GM19351 (cell line): ENCODE measurements around the gene PSMB11.
A peak's percentile ranks its signal among the peaks of the same experiment; 100 is the strongest.

ENCODE experiments used
- ATAC-seq: cut with Tn5 transposase; IDR thresholded peaks from one replicate; pipeline ENCODE4 v1.9.1; 2021; ENCODE audit warnings: mild to moderate bottlenecking, moderate library complexity; ENCODE audit not compliant: unreplicated experiment

Gene PSMB11

GRCh38 chr14:23040100-23040499 lies 1.9 kb upstream of the PSMB11 start:
- ATAC-seq: no peak

DNA sequence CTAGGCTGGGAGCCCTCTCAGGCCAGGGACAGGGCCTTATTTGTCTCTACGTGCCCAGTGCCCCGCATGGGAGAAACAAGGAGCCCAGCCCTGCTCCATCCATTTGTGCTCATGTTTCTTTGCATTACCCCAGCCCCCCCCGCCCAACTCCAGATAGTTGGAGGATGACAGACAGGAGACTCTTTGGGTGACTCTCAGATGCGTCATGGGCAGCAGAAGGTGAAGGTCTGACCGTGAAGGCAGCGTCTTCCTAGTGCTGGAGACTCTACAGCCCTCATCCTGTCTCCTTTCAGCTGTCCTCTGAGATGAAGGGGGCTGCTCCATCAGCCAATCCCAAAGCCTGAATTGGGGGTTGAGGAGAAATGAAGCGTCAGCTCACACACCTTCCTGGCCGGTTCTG lies 283 bp upstream of the PSMB11 start:
- no peak for ATAC-seq

DNA sequence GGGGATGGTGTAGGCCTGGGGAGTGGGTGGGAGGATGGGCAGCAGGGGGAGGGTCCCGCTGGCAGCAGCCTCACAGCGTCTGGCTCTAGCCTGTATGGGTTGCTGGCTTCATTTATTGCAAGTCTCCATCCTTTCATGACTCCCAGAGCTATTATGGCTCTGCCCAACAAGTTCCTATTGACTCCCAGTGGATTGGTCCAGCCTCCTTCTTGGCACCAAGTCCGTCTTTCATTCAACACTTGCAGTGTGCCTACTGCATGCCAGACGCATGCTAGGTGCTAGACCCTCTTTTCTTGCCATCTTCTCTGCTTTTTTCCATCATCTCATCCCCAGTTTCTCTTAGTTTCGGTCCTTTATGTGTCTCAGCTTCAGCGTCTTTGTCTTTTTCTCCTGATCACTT lies 1.1 kb downstream of the PSMB11 start:
- no peak for ATAC-seq

DNA sequence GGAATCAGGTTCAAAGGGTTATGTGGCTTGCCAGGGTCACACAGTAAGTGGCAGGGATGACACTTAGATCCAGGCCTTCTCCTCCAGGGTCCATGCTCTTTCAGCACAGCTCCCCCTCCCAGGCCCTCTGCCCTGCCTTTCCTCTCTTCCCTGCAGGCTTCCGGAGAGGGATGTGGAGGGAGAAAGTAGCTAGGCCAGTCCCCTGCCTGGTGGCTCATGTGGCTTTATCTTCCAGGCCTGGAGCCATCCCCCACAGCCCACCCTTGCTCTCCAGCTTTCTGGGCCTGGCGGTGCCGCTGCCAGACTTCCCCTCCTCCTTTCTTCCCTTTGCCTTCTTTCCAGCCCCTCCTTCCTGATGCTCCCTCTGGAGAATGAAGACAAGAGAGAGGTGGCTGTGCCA lies 1.7 kb downstream of the PSMB11 start:
- ATAC-seq: no peak

DNA sequence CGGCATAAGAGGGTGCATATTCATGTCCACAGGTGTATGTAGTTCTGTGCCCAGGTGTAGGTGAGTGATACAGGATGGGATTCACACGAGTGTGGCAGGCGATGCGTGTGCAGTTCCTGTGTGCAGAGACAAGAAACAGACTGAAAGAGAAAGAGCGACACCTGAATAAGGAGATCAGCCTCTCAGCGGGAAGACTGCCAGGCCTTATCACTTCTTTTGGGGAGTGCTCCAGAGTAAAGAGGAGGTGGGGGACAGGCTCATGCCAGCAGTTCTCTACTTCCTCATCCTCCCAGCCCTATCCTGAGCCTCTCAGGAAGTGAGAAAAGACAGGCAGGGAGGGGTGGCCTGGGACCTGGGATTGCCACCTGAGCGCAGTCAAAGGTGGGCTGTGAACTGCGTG lies 2.8 kb downstream of the PSMB11 start:
- ATAC-seq: no peak

- ATAC-seq: no peak
Measured at GRCh38 chr14:23045419-23046357, 3.7 kb downstream of the PSMB11 start.

GRCh38 chr14:23047034-23047634 lies 5.1 kb downstream of the PSMB11 start:
- no peak for ATAC-seq

- ATAC-seq: no peak
Measured at GRCh38 chr14:23047751-23048693, 6.0 kb downstream of the PSMB11 start.

GRCh38 chr14:23049011-23049410 lies 7.0 kb downstream of the PSMB11 start:
- ATAC-seq: no peak

GRCh38 chr14:23051141-23052057 lies 9.4 kb downstream of the PSMB11 start:
- ATAC-seq: no peak

- ATAC-seq: no peak
Measured at GRCh38 chr14:23052182-23052623, 10.2 kb downstream of the PSMB11 start.

- ATAC-seq: no peak
Measured at GRCh38 chr14:23052671-23053070, 10.7 kb downstream of the PSMB11 start.

DNA sequence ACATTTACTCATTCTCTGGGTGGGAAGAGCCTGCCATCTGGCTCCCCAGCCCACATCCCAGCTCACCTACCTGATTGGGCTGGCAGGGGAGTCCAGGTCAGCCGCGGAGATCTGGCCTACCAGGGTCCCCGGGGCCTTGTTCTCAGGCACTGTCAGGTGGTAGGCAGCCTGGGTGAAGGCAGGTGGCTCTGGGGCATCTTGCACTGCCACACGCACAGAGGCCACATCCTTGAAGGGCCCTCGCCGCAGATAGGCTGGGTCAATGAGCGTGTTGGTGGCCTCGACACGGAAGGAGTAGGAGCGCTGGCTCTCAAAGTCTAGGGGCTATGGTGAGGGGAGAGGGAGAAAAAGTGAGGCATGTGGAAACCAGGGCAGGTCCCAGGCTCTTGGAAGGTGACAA lies 11.4 kb downstream of the PSMB11 start:
- ATAC-seq: no peak

- no peak for ATAC-seq
Measured at GRCh38 chr14:23054000-23054811, 12.2 kb downstream of the PSMB11 start.

DNA sequence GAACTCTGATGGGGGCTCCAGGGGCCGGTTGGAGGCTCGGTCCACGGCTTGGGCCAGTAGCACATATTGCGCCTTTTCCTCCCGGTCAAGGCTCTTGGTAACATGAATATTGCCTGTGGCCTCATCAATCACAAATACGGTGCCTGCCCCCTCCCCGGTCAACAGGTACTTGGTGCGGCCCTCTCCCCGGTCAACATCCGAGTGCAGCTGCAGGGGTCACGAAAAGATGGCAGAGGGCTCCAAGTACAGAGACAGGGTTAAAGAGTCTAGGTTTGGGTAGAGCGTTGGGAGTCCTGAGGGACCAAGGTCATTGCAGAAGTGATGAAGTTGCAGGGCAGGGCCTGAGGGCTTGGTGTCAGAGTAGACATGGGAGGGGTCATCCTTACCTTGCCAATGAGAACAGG lies 13.1 kb downstream of the PSMB11 start:
- ATAC-seq: no peak

- ATAC-seq: no peak
Measured at GRCh38 chr14:23055621-23056144, 13.7 kb downstream of the PSMB11 start.

- peak; percentile 55 for ATAC-seq
Measured at GRCh38 chr14:23056145-23056955, 14.3 kb downstream of the PSMB11 start.
